GM12801 (cell line): Measurements from ENCODE around the gene EEF1AKMT3.

Source experiments
- TF ChIP-seq, protein P1 (sequence below): IDR thresholded peaks from one replicate; pipeline ENCODE4 v1.5.1; 2011; ENCODE audit warnings: control low read depth; ENCODE audit not compliant: insufficient read length; ENCODE audit errors: extremely low read depth

EEF1AKMT3 gene

DNA sequence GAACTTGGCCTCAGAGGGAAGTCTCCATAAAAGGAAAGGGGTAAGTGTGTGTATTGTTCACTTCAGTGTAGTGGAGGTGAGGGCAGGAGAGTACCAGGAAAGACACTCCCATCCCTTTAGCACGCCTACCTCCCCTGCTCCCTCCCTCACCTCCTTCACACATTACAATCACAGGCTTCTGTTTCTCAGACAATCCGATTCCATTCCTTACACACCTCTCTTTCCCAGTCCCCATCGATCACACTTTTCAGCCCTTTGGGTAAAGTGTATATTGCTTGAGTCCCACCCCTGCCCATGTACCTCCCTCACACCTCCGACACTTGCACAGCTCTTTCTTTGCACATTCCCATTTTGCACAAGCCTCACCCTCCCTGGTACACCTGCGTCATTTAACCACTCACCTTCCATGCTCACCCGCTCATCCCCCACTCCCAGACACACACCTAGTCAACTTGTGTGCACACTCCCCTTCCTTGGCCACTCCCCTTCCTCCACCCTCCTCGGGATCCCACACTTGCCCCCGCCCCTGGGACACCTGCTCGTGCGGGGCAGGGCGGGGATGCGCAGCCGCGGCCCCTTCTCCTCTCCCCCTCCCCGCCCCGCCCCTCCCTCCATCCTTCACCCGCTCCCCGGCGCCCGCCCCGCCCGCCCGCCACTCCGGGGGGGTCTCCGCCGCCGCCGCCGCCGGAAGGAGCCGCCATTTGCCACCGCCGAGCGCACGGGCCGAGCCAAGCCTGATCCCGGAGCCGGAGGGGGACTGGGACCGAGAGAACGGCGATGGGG is 17.8 kb upstream of the EEF1AKMT3 start, which contains the start of gene MARCHF9:
MARCHF9 (plus strand) TSS at position 693 of the 783 bp plus-strand sequence. CDS start 426 bp downstream, outside the sequence.
- TF ChIP-seq, protein P1, sequence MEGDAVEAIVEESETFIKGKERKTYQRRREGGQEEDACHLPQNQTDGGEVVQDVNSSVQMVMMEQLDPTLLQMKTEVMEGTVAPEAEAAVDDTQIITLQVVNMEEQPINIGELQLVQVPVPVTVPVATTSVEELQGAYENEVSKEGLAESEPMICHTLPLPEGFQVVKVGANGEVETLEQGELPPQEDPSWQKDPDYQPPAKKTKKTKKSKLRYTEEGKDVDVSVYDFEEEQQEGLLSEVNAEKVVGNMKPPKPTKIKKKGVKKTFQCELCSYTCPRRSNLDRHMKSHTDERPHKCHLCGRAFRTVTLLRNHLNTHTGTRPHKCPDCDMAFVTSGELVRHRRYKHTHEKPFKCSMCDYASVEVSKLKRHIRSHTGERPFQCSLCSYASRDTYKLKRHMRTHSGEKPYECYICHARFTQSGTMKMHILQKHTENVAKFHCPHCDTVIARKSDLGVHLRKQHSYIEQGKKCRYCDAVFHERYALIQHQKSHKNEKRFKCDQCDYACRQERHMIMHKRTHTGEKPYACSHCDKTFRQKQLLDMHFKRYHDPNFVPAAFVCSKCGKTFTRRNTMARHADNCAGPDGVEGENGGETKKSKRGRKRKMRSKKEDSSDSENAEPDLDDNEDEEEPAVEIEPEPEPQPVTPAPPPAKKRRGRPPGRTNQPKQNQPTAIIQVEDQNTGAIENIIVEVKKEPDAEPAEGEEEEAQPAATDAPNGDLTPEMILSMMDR = no peak

DNA sequence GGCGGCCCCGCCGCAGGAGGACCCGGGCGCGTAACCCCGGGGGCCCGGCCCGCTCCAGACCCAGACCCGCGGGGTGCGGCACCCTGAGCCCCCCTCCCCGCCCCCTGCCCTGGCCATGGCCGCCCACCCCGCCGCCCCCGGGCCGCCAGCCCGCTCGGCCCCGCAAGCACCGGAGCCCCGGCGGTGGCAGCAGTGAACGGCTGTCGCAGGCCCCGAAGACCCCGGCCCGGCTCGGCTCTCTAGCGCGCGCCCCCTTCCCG is 17.3 kb upstream of the EEF1AKMT3 start:
- TF ChIP-seq, protein P1 = no peak

DNA sequence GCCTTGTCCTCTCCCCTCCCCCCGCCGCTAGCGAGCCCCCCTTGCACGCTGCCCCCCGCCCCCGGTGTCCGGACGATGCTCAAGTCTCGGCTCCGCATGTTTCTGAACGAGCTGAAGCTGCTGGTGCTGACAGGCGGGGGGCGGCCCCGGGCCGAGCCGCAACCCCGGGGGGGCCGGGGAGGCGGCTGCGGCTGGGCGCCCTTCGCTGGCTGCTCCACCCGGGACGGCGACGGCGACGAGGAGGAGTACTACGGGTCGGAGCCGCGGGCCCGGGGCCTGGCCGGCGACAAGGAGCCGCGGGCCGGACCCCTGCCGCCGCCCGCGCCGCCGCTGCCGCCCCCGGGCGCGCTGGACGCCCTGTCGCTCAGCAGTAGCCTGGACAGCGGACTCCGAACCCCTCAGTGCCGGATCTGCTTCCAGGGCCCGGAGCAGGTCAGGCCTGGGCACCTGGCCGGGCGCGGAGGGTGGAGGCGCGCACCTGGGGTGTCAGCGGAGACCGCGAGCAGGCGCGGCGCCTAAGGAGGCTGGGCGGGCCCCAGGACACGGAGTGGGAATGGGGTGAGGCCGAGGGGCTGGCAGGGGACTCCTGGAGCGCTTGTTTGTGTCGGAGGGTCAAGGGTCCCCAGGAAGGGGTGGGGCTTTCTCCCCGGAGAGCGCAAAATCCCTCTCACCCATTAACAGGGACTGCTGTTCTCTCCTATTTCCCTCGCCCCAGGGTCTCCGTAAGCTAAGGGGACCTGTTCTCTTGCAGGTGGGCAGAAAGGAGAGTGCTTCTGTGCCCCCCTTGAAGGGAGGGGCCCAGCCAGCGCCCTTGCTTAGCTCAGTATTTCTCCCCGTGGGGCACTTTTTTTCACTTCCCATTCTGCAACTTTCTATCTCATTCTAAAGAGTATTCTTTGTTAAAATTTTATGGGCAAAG is 16.7 kb upstream of the EEF1AKMT3 start:
- TF ChIP-seq, protein P1 = no peak

DNA sequence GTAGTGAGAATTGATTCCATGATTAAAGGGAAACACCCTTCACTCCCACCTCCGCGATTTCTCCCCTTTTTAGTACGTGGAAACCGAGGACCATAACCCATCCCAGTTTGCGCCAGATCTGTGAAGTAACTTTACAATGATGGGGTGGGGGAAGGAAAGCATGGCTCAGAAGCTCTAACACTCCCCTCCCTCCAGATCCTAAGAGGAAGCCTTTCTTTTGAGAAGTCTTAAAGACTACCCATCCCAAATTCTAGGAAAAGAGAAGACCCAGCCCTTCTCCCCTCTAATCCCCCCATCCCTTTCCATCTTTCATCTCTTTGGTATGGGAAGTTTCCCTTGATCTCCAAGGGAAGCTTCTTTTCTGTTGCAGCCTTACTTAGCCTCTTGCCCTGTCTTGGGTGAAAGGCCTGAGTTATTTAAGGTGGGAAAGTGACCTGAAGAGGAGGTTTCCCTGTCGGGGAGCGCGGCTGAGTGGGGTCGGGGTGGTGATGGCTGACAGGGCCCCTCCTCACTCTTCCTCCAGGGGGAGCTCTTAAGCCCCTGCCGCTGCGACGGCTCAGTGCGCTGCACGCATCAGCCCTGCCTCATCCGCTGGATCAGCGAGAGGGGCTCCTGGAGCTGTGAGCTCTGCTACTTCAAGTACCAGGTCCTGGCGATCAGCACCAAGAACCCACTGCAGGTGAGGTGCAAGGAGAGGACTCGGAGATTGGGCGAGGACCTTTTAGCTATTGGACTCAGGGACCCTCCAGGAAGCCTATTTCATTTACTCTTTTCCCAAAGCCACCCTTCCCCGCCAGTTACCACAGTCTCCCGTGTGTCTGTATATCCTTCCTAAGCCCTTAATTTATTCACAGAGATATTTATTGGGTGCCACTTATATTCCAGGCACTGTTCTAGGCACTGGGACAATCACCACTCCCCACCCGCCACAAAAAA is 15.7 kb upstream of the EEF1AKMT3 start:
- TF ChIP-seq, protein P1 = no peak

DNA sequence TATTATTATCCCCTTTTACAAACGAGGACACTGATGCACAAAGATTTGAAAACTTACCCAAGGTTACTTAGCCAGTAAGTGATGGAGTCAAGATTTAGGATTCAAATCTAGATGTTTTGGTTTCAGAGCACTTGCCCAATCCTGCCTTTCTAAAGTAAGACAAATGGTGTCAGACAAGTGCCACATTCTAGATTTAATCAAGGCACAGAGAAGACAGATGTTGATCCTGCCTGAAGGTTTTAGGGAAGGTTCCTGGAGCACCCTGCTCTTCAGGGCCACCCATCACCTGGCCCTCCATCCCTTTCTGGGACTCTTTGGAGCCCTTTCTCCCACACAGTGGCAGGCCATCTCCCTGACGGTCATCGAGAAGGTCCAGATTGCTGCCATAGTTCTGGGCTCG is 14.6 kb upstream of the EEF1AKMT3 start:
- TF ChIP-seq, protein P1 = no peak

DNA sequence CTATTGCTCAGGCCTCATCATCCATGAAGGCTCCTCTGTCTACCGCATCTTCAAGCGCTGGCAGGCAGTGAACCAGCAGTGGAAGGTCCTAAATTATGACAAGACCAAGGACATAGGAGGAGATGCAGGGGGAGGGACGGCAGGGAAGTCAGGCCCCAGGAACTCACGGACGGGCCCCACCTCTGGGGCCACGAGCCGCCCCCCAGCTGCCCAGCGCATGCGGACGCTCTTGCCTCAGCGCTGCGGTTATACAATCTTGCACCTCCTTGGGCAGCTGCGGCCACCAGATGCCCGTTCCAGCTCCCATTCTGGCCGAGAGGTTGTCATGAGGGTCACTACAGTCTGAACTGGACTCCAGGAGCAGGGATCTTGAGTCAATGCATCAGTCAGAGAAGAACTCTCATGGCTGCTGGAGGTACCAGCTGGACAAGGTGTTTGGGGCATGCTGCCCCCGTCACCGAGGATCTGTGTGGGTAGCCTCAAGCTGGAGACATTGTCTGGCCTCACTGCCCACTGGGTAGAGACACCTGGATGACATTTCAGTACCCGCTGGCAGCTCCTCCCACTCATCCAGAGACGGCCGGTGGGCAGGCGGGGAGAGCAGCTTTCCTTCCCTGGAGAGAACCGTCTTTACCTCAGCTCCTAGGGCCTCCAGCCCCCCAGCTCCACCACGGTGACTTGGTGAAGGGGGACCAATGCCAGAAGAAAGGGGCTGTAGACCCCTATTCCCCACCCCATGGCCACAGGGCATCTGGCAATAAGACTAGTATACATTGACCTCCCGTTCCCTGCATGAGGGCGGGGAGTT is 13.7 kb upstream of the EEF1AKMT3 start:
- TF ChIP-seq, protein P1 = no peak
